CD4-positive, alpha-beta T cell (primary cell): Measurements from ENCODE around the gene CCDC190. TPM values are rescaled to one million over a fixed set of nuclear protein-coding genes. Genes with fewer than 3 reads are reported as not detected.

Experiments
- ATAC-seq: fragments of 200-7000 bp; cut with Tn5 transposase; one replicate; pipeline ENCODE4 v1.10.0; 2022; ENCODE audit warnings: mild to moderate bottlenecking; ENCODE audit not compliant: poor library complexity
- CTCF ChIA-PET: fragments of 350-600 bp; sonication (Branson Sonifier 250); formaldehyde crosslinking; loops from one replicate; lab custom pipeline; 2021; ENCODE audit warnings: antibody characterized with exemption, inconsistent platforms; lab: Charles Lee
- POLR2A ChIA-PET: fragments of 350-600 bp; sonication (Branson Sonifier 250); formaldehyde crosslinking; loops from one replicate; lab custom pipeline; 2021; ENCODE audit warnings: antibody characterized with exemption, inconsistent platforms; lab: Charles Lee
- DNase-seq, 14 experiments: peaks; one replicate each; pipeline ENCODE4 v3.0.0-alpha.2; 2013 to 2020; ENCODE audit warnings: mixed read lengths in 2 of 14
- H3K27ac ChIP-seq, 2 donors: one replicate each; pipeline versions ENCODE4 v1.5.1 to v1.7.0; 2013; ENCODE audit warnings: low read length in 2 of 2, low read depth in 1 of 2, mild to moderate bottlenecking in 1 of 2
- H3K27me3 ChIP-seq, 2 experiments: 1 replicate in 1 of 2; 2 replicates in 1 of 2; pipeline versions ENCODE4 v1.6.1 to v1.7.0; 2013; ENCODE audit warnings: low read length in 2 of 2, control low read depth in 1 of 2, mild to moderate bottlenecking in 1 of 2, moderate library complexity in 1 of 2; ENCODE audit not compliant: insufficient read depth in 2 of 2, control insufficient read depth in 1 of 2
- H3K36me3 ChIP-seq: one replicate; pipeline ENCODE4 v1.6.1; 2013; ENCODE audit warnings: low read length, control low read depth; ENCODE audit not compliant: insufficient read depth
- H3K4me1 ChIP-seq: one replicate; pipeline ENCODE4 v1.6.1; 2013; ENCODE audit warnings: low read length, control low read depth; ENCODE audit not compliant: insufficient read depth
- H3K4me3 ChIP-seq: one replicate; pipeline ENCODE4 v1.5.1; 2013; ENCODE audit warnings: mild to moderate bottlenecking, low read length, moderate library complexity
- H3K9me3 ChIP-seq, 2 experiments: 1 replicate in 1 of 2; 2 replicates in 1 of 2; pipeline versions ENCODE4 v1.6.1 to v1.7.0; 2013; ENCODE audit warnings: low read length in 2 of 2, mild to moderate bottlenecking in 2 of 2, control low read depth in 1 of 2, moderate library complexity in 1 of 2; ENCODE audit not compliant: control insufficient read depth in 1 of 2, insufficient read depth in 1 of 2
- H3K27ac Mint-ChIP-seq: one replicate; pipeline ENCODE4 v1.8.0; 2020; ENCODE audit warnings: mixed read lengths
- H3K27me3 Mint-ChIP-seq: one replicate; pipeline ENCODE4 v1.8.0; 2021; ENCODE audit warnings: mixed read lengths
- H3K36me3 Mint-ChIP-seq: one replicate; pipeline ENCODE4 v1.8.0; 2021; ENCODE audit warnings: low read depth, mixed read lengths
- H3K4me1 Mint-ChIP-seq: one replicate; pipeline ENCODE4 v1.8.0; 2021; ENCODE audit warnings: low read depth, mixed read lengths
- H3K4me3 Mint-ChIP-seq: one replicate; pipeline ENCODE4 v1.8.0; 2020; ENCODE audit warnings: mild to moderate bottlenecking, mixed read lengths
- H3K9me3 Mint-ChIP-seq: one replicate; pipeline ENCODE4 v1.8.0; 2020; ENCODE audit warnings: mixed read lengths
- CTCF ChIP-seq: fragments of 200-600 bp; IDR thresholded peaks from one replicate; pipeline ENCODE4 v1.8.0; 2022; ENCODE audit warnings: antibody characterized with exemption, mild to moderate bottlenecking
- intact Hi-C, 2 experiments: fragments of 100-400 bp; cut with DNase I in 1 of 2; cut with micrococcal nuclease in 1 of 2; formaldehyde crosslinking; loops; one replicate each; pipeline versions ENCODE4 v1.15.1 to v1.9.0; 2023 to 2025; cut with DNase I, micrococcal nuclease
- total RNA-seq, 174 experiments: library from RNA in 2 of 174; stranded (reverse) in 2 of 174; gene quantifications; one replicate each; pipeline ENCODE4 v1.2.3 and lab custom pipeline; 2021 to 2026

The CCDC190 gene
- total RNA-seq, 2 experiments from 2014 or later = not detected

- H3K9me3 Mint-ChIP-seq = no peaks in the 10 kb centered on the region
- H3K27me3 Mint-ChIP-seq = peaks cover 23% of the 10 kb centered on the region
- H3K36me3 Mint-ChIP-seq = no peaks in the 10 kb centered on the region
- Histone ChIP-seq H3K27ac (no peak overlapping the region), H3K4me1 (no peaks in the 10 kb centered on the region), H3K4me3 (no peak overlapping the region), H3K27me3 (peaks cover 0 to 12% of the 10 kb centered on the region in 2 experiments), H3K9me3 (no peaks in the 10 kb centered on the region), H3K36me3 (no peaks in the 10 kb centered on the region)
- ChIA-PET CTCF (interaction anchor here (2.2 kb wide), 1 partner anchor 11 kb away, joined by 5 read pairs; no protein-coding TSS in a partner anchor), POLR2A (no interaction called here)
- no peak overlapping the region for H3K4me3 Mint-ChIP-seq
- no peaks in the 10 kb centered on the region for H3K4me1 Mint-ChIP-seq
- ATAC-seq = no peak
- TF ChIP-seq CTCF = no peak
- intact Hi-C loops = no loop called here
- DNase-seq = no peak
- no peak overlapping the region for H3K27ac Mint-ChIP-seq
These were observed 1.8 kb downstream of the CCDC190 start for GRCh38 chr1:162859191-162859590.

GRCh38 chr1:162857850-162858249 is 3.1 kb downstream of the CCDC190 start:
- Mint-ChIP-seq H3K4me1 (no peaks in the 10 kb centered on the region), H3K4me3 (no peak overlapping the region), H3K9me3 (no peaks in the 10 kb centered on the region), H3K36me3 (no peaks in the 10 kb centered on the region), H3K27me3 (peaks cover 19% of the 10 kb centered on the region), H3K27ac (no peak overlapping the region)
- ATAC-seq (no peak), DNase-seq (no peak)
- CTCF ChIA-PET = interaction anchor here (0.7 to 2.2 kb wide), 2 partner anchors 9 to 444 kb away, joined by 3 to 5 read pairs; no protein-coding TSS in a partner anchor
- Histone ChIP-seq H3K36me3 (no peaks in the 10 kb centered on the region), H3K27me3 (peaks cover 0 to 6% of the 10 kb centered on the region in 2 experiments), H3K4me3 (no peak overlapping the region), H3K9me3 (no peaks in the 10 kb centered on the region), H3K27ac (no peak overlapping the region), H3K4me1 (no peaks in the 10 kb centered on the region)
- TF ChIP-seq CTCF = no peak
- intact Hi-C loops = no loop called here
- POLR2A ChIA-PET = no interaction called here

GRCh38 chr1:162856260-162856659 is 4.7 kb downstream of the CCDC190 start:
- Histone ChIP-seq H3K27me3 (no peaks in the 10 kb centered on the region), H3K27ac (no peak overlapping the region), H3K4me1 (no peaks in the 10 kb centered on the region), H3K36me3 (no peaks in the 10 kb centered on the region), H3K4me3 (no peak overlapping the region), H3K9me3 (no peaks in the 10 kb centered on the region)
- no peak for TF ChIP-seq CTCF
- ATAC-seq (no peak), DNase-seq (no peak)
- Mint-ChIP-seq H3K4me3 (no peak overlapping the region), H3K4me1 (no peaks in the 10 kb centered on the region), H3K27me3 (peaks cover 16% of the 10 kb centered on the region), H3K36me3 (no peaks in the 10 kb centered on the region), H3K9me3 (no peaks in the 10 kb centered on the region), H3K27ac (no peak overlapping the region)
- ChIA-PET CTCF (no interaction called here), POLR2A (no interaction called here)
- intact Hi-C loops = no loop called here
